HEK293 (cell line): ENCODE results near the gene CDH5.

Experiments
- CTCF ChIA-PET: fragments of 350-600 bp; formaldehyde crosslinking; extraction: SDS; loops from one replicate; lab custom pipeline; 2021; ENCODE audit warnings: antibody characterized with exemption; lab: Yijun Ruan, JAX
- POLR2A ChIA-PET: fragments of 300-600 bp; formaldehyde crosslinking; extraction: SDS; loops from one replicate; lab custom pipeline; 2020; ENCODE audit warnings: antibody characterized with exemption, inconsistent platforms; lab: Yijun Ruan, JAX
- H3K27ac ChIP-seq: fragments of 200-500 bp; sonication (Bioruptor generic); 2 replicates; pipeline ENCODE4 v1.5.1; 2014; ENCODE audit warnings: low read depth, low read length, control low read depth, inconsistent platforms; ENCODE audit errors: extremely low read depth
- H3K36me3 ChIP-seq, 2 experiments: fragments of 200-500 bp in 1 of 2; sonication (Bioruptor generic) in 1 of 2; 1 replicate in 1 of 2; 2 replicates in 1 of 2; pipeline ENCODE4 v1.5.1; 2014 to 2017; ENCODE audit warnings: inconsistent platforms in 2 of 2, low read length in 2 of 2; ENCODE audit not compliant: control insufficient read depth in 2 of 2, insufficient read depth in 1 of 2
- H3K4me1 ChIP-seq: fragments of 200-500 bp; sonication (Bioruptor generic); 2 replicates; pipeline ENCODE4 v1.5.1; 2014; ENCODE audit warnings: mild to moderate bottlenecking, low read length, inconsistent platforms; ENCODE audit not compliant: control insufficient read depth, insufficient read depth
- H3K4me3 ChIP-seq: 2 replicates; pipeline ENCODE4 v1.5.1; 2011; ENCODE audit warnings: low read depth, mild to moderate bottlenecking, control low read depth, low read length, moderate library complexity
- H3K9me3 ChIP-seq: fragments of 200-500 bp; sonication (Bioruptor generic); 2 replicates; pipeline ENCODE4 v1.5.1; 2014; ENCODE audit warnings: low read depth, low read length, inconsistent platforms; ENCODE audit not compliant: control insufficient read depth, insufficient read depth
- BCL6B ChIP-seq: fragments of 450-650 bp; formaldehyde crosslinking; IDR thresholded peaks from 2 replicates; pipeline ENCODE4 v1.5.1; 2017; ENCODE audit warnings: missing biosample characterization, missing genetic modification characterization
- HOXD13 ChIP-seq: sonication (generic); formaldehyde crosslinking; IDR thresholded peaks from 2 replicates; pipeline ENCODE4 v1.8.0; 2022; ENCODE audit warnings: missing genetic modification reagents, borderline replicate concordance
- KLF8 ChIP-seq: fragments of 450-650 bp; formaldehyde crosslinking; IDR thresholded peaks from 2 replicates; pipeline ENCODE4 v1.5.1; 2016; ENCODE audit warnings: missing biosample characterization, missing genetic modification characterization
- OSR2 ChIP-seq: fragments of 450-650 bp; formaldehyde crosslinking; IDR thresholded peaks from 2 replicates; pipeline ENCODE4 v1.5.1; 2016; ENCODE audit warnings: missing biosample characterization, missing genetic modification characterization
- ZBTB20 ChIP-seq: fragments of 450-650 bp; formaldehyde crosslinking; IDR thresholded peaks from 2 replicates; pipeline ENCODE4 v1.5.1; 2016; ENCODE audit warnings: missing biosample characterization, missing genetic modification characterization
- ZBTB26 ChIP-seq: fragments of 450-650 bp; formaldehyde crosslinking; optimal IDR thresholded peaks from 2 replicates; pipeline ENCODE3; 2016; ENCODE audit warnings: missing biosample characterization, mild to moderate bottlenecking, missing genetic modification characterization
- ZBTB6 ChIP-seq: fragments of 450-650 bp; formaldehyde crosslinking; IDR thresholded peaks from 2 replicates; pipeline ENCODE4 v1.5.1; 2017; ENCODE audit warnings: missing biosample characterization, missing genetic modification characterization
- ZEB2 ChIP-seq: fragments of 450-650 bp; formaldehyde crosslinking; IDR thresholded peaks from 2 replicates; pipeline ENCODE4 v1.5.1; 2016; ENCODE audit warnings: missing biosample characterization, missing genetic modification characterization
- ZFHX2 ChIP-seq: fragments of 450-650 bp; formaldehyde crosslinking; conservative IDR thresholded peaks from 2 replicates; pipeline ENCODE4 v1.5.1; 2016; ENCODE audit warnings: missing biosample characterization, missing genetic modification characterization
- ZFP3 ChIP-seq: fragments of 450-650 bp; formaldehyde crosslinking; IDR thresholded peaks from 2 replicates; pipeline ENCODE4 v1.5.1; 2016; ENCODE audit warnings: low read depth, missing biosample characterization, missing genetic modification characterization
- ZIC2 ChIP-seq: fragments of 450-650 bp; formaldehyde crosslinking; IDR thresholded peaks from 2 replicates; pipeline ENCODE4 v1.5.1; 2016; ENCODE audit warnings: missing biosample characterization, missing genetic modification characterization
- ZNF16 ChIP-seq: fragments of 450-650 bp; formaldehyde crosslinking; IDR thresholded peaks from 2 replicates; pipeline ENCODE4 v1.5.1; 2016; ENCODE audit warnings: low read depth, missing biosample characterization, missing genetic modification characterization
- ZNF175 ChIP-seq: fragments of 450-650 bp; formaldehyde crosslinking; IDR thresholded peaks from 2 replicates; pipeline ENCODE4 v1.5.1; 2016; ENCODE audit warnings: missing biosample characterization, missing genetic modification characterization
- ZNF23 ChIP-seq: fragments of 450-650 bp; formaldehyde crosslinking; IDR thresholded peaks from 2 replicates; pipeline ENCODE4 v1.5.1; 2016; ENCODE audit warnings: missing biosample characterization, missing genetic modification characterization, borderline replicate concordance
- ZNF266 ChIP-seq: fragments of 450-650 bp; formaldehyde crosslinking; IDR thresholded peaks from 2 replicates; pipeline ENCODE4 v1.5.1; 2016; ENCODE audit warnings: missing biosample characterization, missing genetic modification characterization, low read depth
- ZNF311 ChIP-seq: fragments of 450-650 bp; formaldehyde crosslinking; IDR thresholded peaks from 2 replicates; pipeline ENCODE4 v1.5.1; 2017; ENCODE audit warnings: missing biosample characterization, missing genetic modification characterization, borderline replicate concordance
- ZNF350 ChIP-seq: fragments of 450-650 bp; formaldehyde crosslinking; IDR thresholded peaks from 2 replicates; pipeline ENCODE4 v1.5.0; 2017; ENCODE audit warnings: missing biosample characterization, mild to moderate bottlenecking, missing genetic modification characterization
- ZNF394 ChIP-seq: fragments of 450-650 bp; formaldehyde crosslinking; IDR thresholded peaks from 2 replicates; pipeline ENCODE4 v1.5.1; 2016; ENCODE audit warnings: missing biosample characterization, missing genetic modification characterization, mild to moderate bottlenecking, moderate library complexity, borderline replicate concordance
- ZNF398 ChIP-seq: fragments of 450-650 bp; formaldehyde crosslinking; IDR thresholded peaks from 2 replicates; pipeline ENCODE4 v1.5.1; 2017; ENCODE audit warnings: missing biosample characterization, missing genetic modification characterization
- ZNF426 ChIP-seq: fragments of 450-650 bp; formaldehyde crosslinking; IDR thresholded peaks from 2 replicates; pipeline ENCODE4 v1.5.1; 2017; ENCODE audit warnings: missing biosample characterization, missing genetic modification characterization, mild to moderate bottlenecking, inconsistent platforms, moderate library complexity
- ZNF449 ChIP-seq: fragments of 450-650 bp; formaldehyde crosslinking; IDR thresholded peaks from 2 replicates; pipeline ENCODE4 v1.5.1; 2017; ENCODE audit warnings: missing biosample characterization, mild to moderate bottlenecking, missing genetic modification characterization, moderate library complexity
- ZNF48 ChIP-seq: fragments of 450-650 bp; formaldehyde crosslinking; IDR thresholded peaks from 2 replicates; pipeline ENCODE4 v1.5.1; 2016; ENCODE audit warnings: missing biosample characterization, missing genetic modification characterization
- ZNF514 ChIP-seq: fragments of 450-650 bp; formaldehyde crosslinking; IDR thresholded peaks from 2 replicates; pipeline ENCODE4 v1.5.1; 2016; ENCODE audit warnings: missing biosample characterization, missing genetic modification characterization
- ZNF521 ChIP-seq: fragments of 450-650 bp; formaldehyde crosslinking; IDR thresholded peaks from 2 replicates; pipeline ENCODE4 v1.5.1; 2017; ENCODE audit warnings: missing biosample characterization, mild to moderate bottlenecking, missing genetic modification characterization
- ZNF707 ChIP-seq: fragments of 450-650 bp; formaldehyde crosslinking; IDR thresholded peaks from 2 replicates; pipeline ENCODE4 v1.5.1; 2016; ENCODE audit warnings: missing biosample characterization, missing genetic modification characterization

Gene CDH5

GRCh38 chr16:66426112-66427035 is 59.9 kb downstream of the CDH5 start (continued):
- no peak for TF ChIP-seq ZNF426 (tag by site-specific recombination)

GRCh38 chr16:66427036-66427860 is 60.8 kb downstream of the CDH5 start, which contains the start of gene BEAN1:
TSS of gene BEAN1 (plus strand) at chr16:66427295. CDS start at chr16:66437677, 10,382 bp downstream.
- ChIA-PET CTCF (no interaction called here), POLR2A (no interaction called here)
- TF ChIP-seq ZNF23 (tag by site-specific recombination): no peak
- no peak for TF ChIP-seq KLF8 (tag by site-specific recombination)
- TF ChIP-seq ZNF350 (tag by site-specific recombination): no peak
- TF ChIP-seq ZBTB26: peak; percentile 8
- no peak for TF ChIP-seq ZNF521 (tag by site-specific recombination)
- TF ChIP-seq ZNF175: no peak
- TF ChIP-seq ZNF449 (tag by site-specific recombination): no peak
- no peak for TF ChIP-seq ZNF16 (tag by site-specific recombination)
- no peak for TF ChIP-seq ZNF311 (tag by site-specific recombination)
- TF ChIP-seq ZNF707 (tag by site-specific recombination): no peak
- TF ChIP-seq ZNF514 (tag by site-specific recombination): no peak
- no peak for TF ChIP-seq ZFHX2 (tag by site-specific recombination)
- TF ChIP-seq BCL6B: no peak
- TF ChIP-seq ZNF398 (tag by site-specific recombination): no peak
- TF ChIP-seq OSR2 (tag by site-specific recombination): no peak
- TF ChIP-seq ZNF394 (tag by site-specific recombination): no peak
- TF ChIP-seq HOXD13: no peak
- no peak for TF ChIP-seq ZFP3 (tag by site-specific recombination)
- no peak for TF ChIP-seq ZNF48
- TF ChIP-seq ZEB2 (tag by site-specific recombination): no peak
- 0 out of 2 replicates have a peak, but pooled peaks have one; percentile 18 for TF ChIP-seq ZBTB20 (tag by site-specific recombination)
- TF ChIP-seq ZNF266 (tag by site-specific recombination): no peak
- TF ChIP-seq ZBTB6 (tag by site-specific recombination): peak; percentile 99
- no peak for TF ChIP-seq ZIC2 (tag by site-specific recombination)
- H3K27ac ChIP-seq: no peak within 1 kb of the TSS
- H3K9me3 ChIP-seq: no peaks in the 10 kb centered on the region
- H3K4me1 ChIP-seq: peaks cover 2% of the 10 kb centered on the region; the same call in 1 of the 2 replicates
- H3K36me3 ChIP-seq: no peaks in the 10 kb centered on the region
- peak within 1 kb of the TSS; percentile 35 for H3K4me3 ChIP-seq
